HG03469 (cell line): Measurements from ENCODE around the gene EIF4G3.
"Not testable (repeated sequence)": the region's sequence is repeated elsewhere in the genome, so short reads cannot be mapped to it uniquely, and the experiment has no call there.

Source experiments
- ATAC-seq: cut with Tn5 transposase; IDR thresholded peaks from one replicate; pipeline ENCODE4 v1.9.1; 2021; ENCODE audit warnings: mild to moderate bottlenecking, moderate library complexity, moderate number of reproducible peaks; ENCODE audit not compliant: unreplicated experiment

The EIF4G3 gene

GRCh38 chr1:21176586-21177555, at the start of gene EIF4G3:
EIF4G3 (minus strand) TSS chr1:21176897; CDS start chr1:21002742, 174,155 bp downstream.
- ATAC-seq: peak; percentile 81

- no peak for ATAC-seq
Measured at GRCh38 chr1:21225065-21225464, 48.4 kb upstream of the EIF4G3 start.

- ATAC-seq: no peak
Measured at GRCh38 chr1:21220815-21221214, 44.1 kb upstream of the EIF4G3 start.

GRCh38 chr1:21219674-21220073, 43.0 kb upstream of the EIF4G3 start:
- ATAC-seq: no peak

GRCh38 chr1:21217812-21218596, 41.3 kb upstream of the EIF4G3 start:
- no peak for ATAC-seq

GRCh38 chr1:21216835-21217811, 40.4 kb upstream of the EIF4G3 start:
- ATAC-seq: no peak

GRCh38 chr1:21212126-21212525, 35.4 kb upstream of the EIF4G3 start:
- ATAC-seq: no peak

GRCh38 chr1:21208137-21208700, 31.5 kb upstream of the EIF4G3 start:
- ATAC-seq: not testable (repeated sequence)

- ATAC-seq: no peak
Measured at GRCh38 chr1:21206117-21206516, 29.4 kb upstream of the EIF4G3 start.

GRCh38 chr1:21205416-21205815, 28.7 kb upstream of the EIF4G3 start:
- no peak for ATAC-seq

- no peak for ATAC-seq
Measured at GRCh38 chr1:21201650-21202049, 25.0 kb upstream of the EIF4G3 start.

- ATAC-seq: not testable (repeated sequence)
Measured at GRCh38 chr1:21201238-21201637, 24.5 kb upstream of the EIF4G3 start.

GRCh38 chr1:21200767-21201166, 24.1 kb upstream of the EIF4G3 start:
- no peak for ATAC-seq

- ATAC-seq: no peak
Measured at GRCh38 chr1:21198929-21199328, 22.2 kb upstream of the EIF4G3 start.

GRCh38 chr1:21192871-21193270, 16.2 kb upstream of the EIF4G3 start:
- no peak for ATAC-seq

GRCh38 chr1:21192284-21192683, 15.6 kb upstream of the EIF4G3 start:
- ATAC-seq: no peak

GRCh38 chr1:21190771-21191170, 14.1 kb upstream of the EIF4G3 start:
- ATAC-seq: not testable (repeated sequence)

GRCh38 chr1:21189906-21190500, 13.3 kb upstream of the EIF4G3 start:
- no peak for ATAC-seq

- ATAC-seq: no peak
Measured at GRCh38 chr1:21189421-21189820, 12.7 kb upstream of the EIF4G3 start.

GRCh38 chr1:21188235-21188634, 11.5 kb upstream of the EIF4G3 start:
- ATAC-seq: no peak
